Chondrocyte (in vitro differentiated cells): ENCODE results near the gene TIAM2. TPM values are rescaled to one million over a fixed set of nuclear protein-coding genes. Genes with fewer than 3 reads are reported as not detected.

ENCODE experiments used
- DNase-seq: peaks from one replicate; pipeline ENCODE4 v3.0.0; 2021; ENCODE audit warnings: mixed read lengths, low spot score
- H3K27ac Mint-ChIP-seq: one replicate; pipeline ENCODE4 v1.8.0; 2021; ENCODE audit warnings: mild to moderate bottlenecking, moderate library complexity, mixed read lengths; ENCODE audit not compliant: unreplicated experiment
- H3K27me3 Mint-ChIP-seq: 2 replicates; pipeline ENCODE4 v1.8.0; 2021; ENCODE audit warnings: low read depth, mixed read lengths
- H3K36me3 Mint-ChIP-seq: 2 replicates; pipeline ENCODE4 v1.8.0; 2021; ENCODE audit warnings: low read depth, mixed read lengths
- H3K4me1 Mint-ChIP-seq: 2 replicates; pipeline ENCODE4 v1.8.0; 2021; ENCODE audit warnings: low read depth, mild to moderate bottlenecking, mixed read lengths
- H3K4me3 Mint-ChIP-seq: one replicate; pipeline ENCODE4 v1.8.0; 2021; ENCODE audit warnings: mild to moderate bottlenecking, moderate library complexity, mixed read lengths; ENCODE audit not compliant: unreplicated experiment
- H3K9me3 Mint-ChIP-seq: 2 replicates; pipeline ENCODE4 v1.8.0; 2021; ENCODE audit warnings: low read depth, mixed read lengths
- total RNA-seq: library from RNA; stranded (reverse); gene quantifications from 3 replicates; pipeline ENCODE4 v1.2.1, GENCODE V29; 2021
- TF ChIP-seq, protein P1 (sequence below): fragments of 200-600 bp; sonication (generic); IDR thresholded peaks from 2 replicates; pipeline ENCODE4 v1.5.0; 2021; ENCODE audit warnings: antibody characterized with exemption, mild to moderate bottlenecking, moderate library complexity

TIAM2 gene
- total RNA-seq, 1 donor from 2014 or later = 13.8 TPM

- H3K36me3 Mint-ChIP-seq = peaks cover 9% of the 10 kb centered on the region
- no peak for DNase-seq
Observed at GRCh38 chr6:155301867-155302266, 306.8 kb downstream of the TIAM2 start.

DNA sequence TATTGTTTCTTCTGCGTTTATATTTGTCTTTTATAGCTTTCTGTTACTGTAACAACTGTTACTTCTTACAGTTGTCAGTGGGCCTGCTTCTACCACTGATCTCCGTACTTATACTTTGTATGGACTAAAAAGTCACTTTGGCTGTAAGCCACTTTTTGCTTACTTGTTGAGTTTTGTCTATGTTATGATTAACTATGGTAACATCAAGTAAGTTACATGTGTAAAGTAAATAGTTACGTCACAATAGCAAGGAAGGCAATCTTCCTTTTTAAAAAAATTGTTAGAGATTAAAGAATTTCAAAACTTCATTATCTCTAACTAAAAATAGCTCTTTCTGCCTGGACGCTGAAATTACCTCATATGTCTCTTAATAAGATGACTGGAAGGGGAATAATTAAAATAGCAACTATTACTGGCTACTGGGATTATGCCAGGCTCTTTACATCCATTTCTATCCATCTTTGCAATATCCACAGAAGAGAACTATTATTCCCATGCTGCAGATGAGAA, 308.3 kb downstream of the TIAM2 start:
- H3K9me3 Mint-ChIP-seq = no peaks in the 10 kb centered on the region
- no peak overlapping the region for H3K4me3 Mint-ChIP-seq
- H3K27me3 Mint-ChIP-seq = no peaks in the 10 kb centered on the region
- H3K4me1 Mint-ChIP-seq = peaks cover 9% of the 10 kb centered on the region
- TF ChIP-seq, protein P1, sequence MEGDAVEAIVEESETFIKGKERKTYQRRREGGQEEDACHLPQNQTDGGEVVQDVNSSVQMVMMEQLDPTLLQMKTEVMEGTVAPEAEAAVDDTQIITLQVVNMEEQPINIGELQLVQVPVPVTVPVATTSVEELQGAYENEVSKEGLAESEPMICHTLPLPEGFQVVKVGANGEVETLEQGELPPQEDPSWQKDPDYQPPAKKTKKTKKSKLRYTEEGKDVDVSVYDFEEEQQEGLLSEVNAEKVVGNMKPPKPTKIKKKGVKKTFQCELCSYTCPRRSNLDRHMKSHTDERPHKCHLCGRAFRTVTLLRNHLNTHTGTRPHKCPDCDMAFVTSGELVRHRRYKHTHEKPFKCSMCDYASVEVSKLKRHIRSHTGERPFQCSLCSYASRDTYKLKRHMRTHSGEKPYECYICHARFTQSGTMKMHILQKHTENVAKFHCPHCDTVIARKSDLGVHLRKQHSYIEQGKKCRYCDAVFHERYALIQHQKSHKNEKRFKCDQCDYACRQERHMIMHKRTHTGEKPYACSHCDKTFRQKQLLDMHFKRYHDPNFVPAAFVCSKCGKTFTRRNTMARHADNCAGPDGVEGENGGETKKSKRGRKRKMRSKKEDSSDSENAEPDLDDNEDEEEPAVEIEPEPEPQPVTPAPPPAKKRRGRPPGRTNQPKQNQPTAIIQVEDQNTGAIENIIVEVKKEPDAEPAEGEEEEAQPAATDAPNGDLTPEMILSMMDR = no peak
- no peak overlapping the region for H3K27ac Mint-ChIP-seq
- H3K36me3 Mint-ChIP-seq = peaks cover 8% of the 10 kb centered on the region
- DNase-seq = no peak

More at GRCh38 chr6:155301867-155302266, 306.8 kb downstream of the TIAM2 start:
- no peak overlapping the region for H3K4me3 Mint-ChIP-seq
- H3K9me3 Mint-ChIP-seq = no peaks in the 10 kb centered on the region
- H3K27me3 Mint-ChIP-seq = no peaks in the 10 kb centered on the region
- H3K4me1 Mint-ChIP-seq = peaks cover 9% of the 10 kb centered on the region
- TF ChIP-seq, protein P1 = no peak
- no peak overlapping the region for H3K27ac Mint-ChIP-seq

- H3K4me3 Mint-ChIP-seq = no peak overlapping the region
- H3K27ac Mint-ChIP-seq = no peak overlapping the region
- peaks cover 7% of the 10 kb centered on the region for H3K4me1 Mint-ChIP-seq
- H3K9me3 Mint-ChIP-seq = no peaks in the 10 kb centered on the region
- TF ChIP-seq, protein P1 = no peak
- DNase-seq = no peak
- peaks cover 12% of the 10 kb centered on the region for H3K36me3 Mint-ChIP-seq
- H3K27me3 Mint-ChIP-seq = no peaks in the 10 kb centered on the region
Observed at GRCh38 chr6:155306958-155307357, 311.8 kb downstream of the TIAM2 start.
